Activated CD4-positive, alpha-beta T cell treated with anti-CD3 and anti-CD28 coated beads, Interleukin-2, amount 50 U/mL, for 1 hour (primary cell): ENCODE results near the gene DNAH11.
"Not testable (repeated sequence)": the region's sequence is repeated elsewhere in the genome, so short reads cannot be mapped to it uniquely, and the experiment has no call there.

ENCODE experiments used
- DNase-seq: peaks from one replicate; pipeline ENCODE4 v3.0.0-alpha.2; 2020

DNAH11 gene

DNA sequence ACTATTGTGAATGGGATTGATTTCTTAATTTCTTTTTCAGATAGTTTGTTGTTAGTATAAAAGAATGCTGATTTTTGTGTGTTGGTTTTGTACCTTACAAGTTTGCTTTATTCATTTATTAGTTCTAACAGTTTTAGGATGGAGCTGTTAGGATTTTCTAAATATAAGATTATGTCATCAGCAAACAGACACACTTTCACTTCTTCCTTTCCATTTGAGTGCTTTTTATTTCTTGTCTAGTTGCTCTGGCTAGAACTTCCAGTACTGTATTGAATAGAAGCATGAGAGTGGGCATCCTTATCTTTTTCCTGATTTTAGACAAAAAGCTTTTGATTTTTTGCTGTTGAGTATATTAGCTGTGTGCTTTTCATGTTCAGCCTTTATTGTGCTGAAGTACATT is 81.5 kb downstream of the DNAH11 start:
- DNase-seq, result no peak

DNA sequence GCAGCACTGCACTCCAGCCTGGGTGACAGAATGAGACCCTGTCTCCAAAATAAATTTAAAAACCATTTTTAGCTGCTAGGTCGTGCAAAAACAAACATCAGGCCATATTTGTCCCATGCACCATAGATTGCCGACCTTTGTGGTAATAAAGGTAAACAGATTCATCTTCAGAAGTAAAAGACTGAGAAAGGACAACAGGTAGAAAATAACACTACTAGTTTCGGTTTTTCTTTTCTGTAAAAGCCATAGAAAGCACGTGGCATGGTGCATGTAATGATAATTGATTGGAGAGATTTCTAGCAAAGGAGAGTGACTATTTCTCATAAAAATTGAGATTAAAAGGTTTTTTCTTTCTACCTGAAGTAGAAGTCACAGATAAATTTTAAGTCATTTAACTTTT is 93.9 kb downstream of the DNAH11 start:
- DNase-seq, result no peak

DNA sequence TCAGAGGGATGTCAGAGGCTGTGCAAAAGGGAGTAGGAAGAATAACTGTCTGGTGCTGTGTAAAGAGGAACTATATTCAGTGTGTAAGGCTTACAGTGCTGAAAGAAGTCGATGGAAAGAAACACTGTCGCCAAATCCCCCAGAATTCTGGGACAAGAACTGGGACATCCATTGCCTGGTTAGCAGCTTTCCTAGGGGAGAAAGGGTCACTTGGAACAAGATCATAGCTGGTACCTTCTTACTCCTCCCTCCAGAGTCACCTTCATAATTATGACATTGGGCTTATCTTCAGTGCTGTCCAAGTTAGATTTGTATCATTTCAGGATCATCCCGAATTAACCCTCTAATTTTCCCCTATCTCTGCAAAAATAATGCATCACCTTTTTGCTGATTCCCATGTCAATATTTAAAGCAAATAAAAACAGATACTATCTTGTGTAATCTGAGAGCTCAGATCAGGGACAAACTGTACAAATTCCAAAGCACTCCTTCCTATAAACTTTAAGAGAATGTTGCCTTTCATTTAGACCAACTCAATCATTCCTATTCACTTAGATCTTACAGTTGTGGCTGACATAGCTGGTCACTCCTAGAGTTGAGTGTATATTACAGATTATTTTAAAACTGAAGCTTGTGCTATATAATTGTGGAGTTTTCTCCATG is 96.5 kb downstream of the DNAH11 start:
- DNase-seq, result no peak

DNA sequence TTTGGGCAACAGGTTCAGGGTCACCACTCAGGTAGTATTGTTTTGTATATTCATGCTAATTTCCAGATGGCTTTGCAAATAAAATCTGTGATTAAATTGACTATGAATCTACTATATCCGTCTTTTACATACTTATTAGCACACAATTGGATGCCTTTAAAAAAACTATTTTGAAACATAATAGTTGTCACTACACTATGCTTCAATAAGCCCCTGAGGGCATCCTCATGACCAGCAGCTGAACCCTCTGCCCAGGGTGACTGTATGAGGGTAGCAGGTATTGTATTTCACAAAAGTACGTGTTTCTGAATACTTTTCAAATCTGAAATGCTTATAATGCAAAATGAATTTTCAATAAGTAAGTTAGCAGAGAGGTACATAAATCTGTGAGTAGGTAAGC is 97.3 kb downstream of the DNAH11 start:
- DNase-seq, result no peak

DNA sequence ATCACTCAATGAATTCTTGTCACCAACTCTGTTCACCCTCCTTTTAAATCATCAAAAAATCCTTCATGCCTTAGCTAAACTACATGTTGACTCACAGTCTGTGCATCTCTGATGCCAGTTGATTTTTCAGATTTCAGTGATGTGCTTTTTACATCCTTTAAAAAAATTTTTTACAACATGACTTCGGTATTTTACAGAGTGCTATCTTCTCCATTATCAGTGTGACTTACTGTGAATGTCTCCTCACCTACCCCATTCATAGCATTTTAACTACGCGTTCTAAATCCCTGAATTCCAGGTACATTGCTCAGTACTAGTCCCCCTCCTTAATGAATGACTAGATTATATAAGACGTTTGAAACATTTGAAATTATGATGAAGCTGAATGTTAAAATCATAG is 98.7 kb downstream of the DNAH11 start:
- DNase-seq, result no peak

DNA sequence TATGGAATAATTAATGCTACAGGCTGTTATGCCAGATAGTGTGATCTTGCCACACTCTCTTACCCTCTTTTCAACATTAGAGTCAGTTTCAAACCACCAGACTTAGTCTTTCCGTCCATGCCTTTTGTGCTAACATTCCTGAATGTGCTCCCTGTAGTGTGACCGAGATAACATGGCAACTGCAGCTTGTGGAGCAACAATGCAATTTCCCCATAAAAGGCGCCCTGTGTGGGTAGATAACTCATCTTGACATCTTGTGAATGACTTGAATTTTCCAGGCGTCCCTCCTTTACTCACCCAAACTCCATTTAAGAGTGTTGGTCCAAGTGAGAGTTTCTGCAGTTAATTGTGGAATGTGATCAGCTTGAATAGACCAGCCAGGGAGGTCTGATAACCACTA is 99.6 kb downstream of the DNAH11 start:
- DNase-seq, result no peak

DNA sequence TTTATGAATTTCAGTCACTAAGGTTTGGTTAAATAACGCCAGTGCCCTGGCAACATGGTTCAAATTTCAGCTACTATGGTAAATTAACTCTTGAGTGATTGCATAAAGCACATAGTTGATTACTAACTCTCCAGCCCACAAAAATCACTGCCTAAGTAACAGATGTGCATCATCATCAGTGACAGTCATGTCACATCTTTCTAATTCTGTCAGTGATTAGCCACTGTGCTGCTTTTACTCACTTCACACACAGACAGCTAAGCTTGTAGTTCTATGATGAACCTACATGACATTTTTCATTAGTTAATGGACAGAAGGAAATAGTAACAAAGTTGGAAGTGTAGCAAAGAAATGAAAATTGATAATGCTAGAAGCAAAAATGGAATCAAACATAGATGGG is 108.9 kb downstream of the DNAH11 start:
- DNase-seq, result no peak

DNA sequence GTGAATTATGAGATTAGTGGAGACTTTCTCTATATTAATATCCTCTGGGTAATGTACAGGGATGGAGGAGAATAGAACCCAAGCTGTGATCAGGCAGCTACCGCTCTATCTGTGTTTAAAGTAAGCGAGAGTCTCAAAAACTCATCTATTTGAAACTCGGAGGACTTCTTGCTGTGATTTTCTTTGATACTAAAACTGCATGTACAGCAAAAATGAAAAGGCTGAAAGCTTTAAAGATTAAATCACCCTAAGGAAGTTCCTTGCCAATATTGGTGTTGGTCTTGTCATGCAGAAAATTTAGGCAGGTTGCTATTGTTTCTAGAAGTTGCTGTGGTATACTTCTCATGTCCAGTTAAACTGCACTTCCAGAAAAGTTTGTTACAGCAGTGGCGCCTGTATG is 110.8 kb downstream of the DNAH11 start:
- DNase-seq, result no peak

DNA sequence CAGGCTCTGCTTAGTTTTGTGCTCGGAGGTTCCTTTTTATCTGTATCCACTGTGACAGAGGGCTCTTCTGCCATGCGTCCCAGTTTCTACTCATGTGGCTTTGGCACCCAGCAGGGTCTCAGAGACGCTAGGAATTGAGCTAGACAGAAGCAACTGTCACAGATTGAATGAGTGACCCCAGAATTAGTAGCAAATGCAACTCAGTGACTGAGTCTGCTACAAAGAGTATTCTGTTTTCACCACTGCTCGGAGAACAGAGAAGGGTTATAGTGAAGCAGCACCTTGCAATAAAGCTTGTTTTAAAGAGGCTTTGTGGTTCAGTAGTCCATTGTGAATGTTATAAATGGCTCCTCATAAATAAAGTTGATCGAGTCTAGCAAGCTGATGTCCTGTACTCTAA is 113.2 kb downstream of the DNAH11 start:
- no peak for DNase-seq

DNA sequence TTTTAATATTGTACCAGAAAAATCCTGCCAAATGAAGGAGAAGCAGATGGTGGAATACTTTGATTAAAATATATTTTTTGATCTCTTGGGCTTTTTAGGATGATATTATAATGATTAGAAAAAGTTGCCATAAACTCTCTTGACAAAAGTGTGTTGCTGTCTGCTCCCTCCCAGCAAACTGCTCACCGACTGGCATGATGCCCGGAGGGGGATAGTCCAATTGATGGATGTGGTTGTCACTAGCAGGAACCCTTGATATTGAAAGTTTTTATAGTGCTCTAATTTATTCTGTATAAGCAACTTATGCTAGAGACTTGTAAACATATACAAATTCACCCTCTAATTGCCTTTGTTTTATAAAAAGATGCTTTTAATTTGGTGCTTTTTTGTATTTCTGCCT is 114.0 kb downstream of the DNAH11 start:
- no peak for DNase-seq

DNA sequence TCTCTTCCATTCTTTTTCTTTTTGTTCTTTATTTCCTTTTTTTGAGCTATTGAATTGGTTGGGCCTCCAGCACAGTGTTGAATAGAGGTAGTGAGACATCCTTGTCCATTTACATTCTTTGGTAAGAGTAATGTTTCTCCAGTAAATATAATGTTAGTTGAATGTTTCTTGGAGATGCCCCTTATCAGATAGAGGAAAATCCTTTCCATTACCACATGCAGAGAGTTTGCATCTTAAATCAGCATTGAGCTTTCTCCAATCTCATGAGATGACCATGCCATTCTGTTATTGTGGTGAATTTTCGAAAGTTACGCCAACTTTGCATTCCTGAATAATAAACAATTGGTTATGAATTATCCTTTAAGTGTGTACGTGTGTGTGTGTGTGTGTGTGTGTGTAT is 127.7 kb downstream of the DNAH11 start:
- no peak for DNase-seq

DNA sequence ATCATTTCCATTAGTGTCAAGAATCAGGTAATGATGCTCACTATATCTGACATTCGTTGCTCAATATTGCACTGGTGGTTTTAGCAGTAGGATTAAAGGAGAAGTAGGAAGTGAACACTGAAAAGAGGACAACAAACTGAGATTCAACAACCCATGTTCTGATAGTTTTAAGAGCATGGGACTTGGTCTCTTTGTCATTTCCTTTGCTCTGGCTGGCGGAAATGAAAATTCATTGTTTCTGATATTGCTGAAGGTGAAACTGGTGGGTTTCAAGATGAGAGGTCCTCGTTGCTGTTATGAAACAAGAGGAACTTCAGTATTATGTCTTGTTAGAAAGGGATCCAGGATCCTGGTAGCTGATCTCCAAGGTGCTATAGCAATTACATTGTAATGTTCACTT is 129.0 kb downstream of the DNAH11 start:
- no peak for DNase-seq

DNA sequence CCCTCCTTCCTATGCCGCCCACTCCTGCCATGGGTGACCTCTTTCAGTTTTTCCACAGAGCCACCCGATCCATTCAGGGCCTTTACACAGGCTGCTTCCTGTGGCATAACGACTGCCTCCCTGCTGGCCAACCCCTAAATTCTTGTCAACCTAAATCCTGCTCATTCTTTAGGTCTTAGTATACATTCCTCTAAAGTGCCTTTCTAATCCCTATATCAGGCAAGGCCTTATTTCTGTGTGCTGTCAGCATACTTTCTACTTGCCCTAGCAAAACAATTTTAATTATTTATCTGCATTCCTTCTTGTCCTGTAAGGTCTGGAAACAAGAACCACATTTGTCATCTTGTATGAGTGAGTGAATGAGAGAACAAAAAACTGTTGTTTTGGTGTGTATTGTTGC is 132.4 kb downstream of the DNAH11 start:
- DNase-seq, result no peak

DNA sequence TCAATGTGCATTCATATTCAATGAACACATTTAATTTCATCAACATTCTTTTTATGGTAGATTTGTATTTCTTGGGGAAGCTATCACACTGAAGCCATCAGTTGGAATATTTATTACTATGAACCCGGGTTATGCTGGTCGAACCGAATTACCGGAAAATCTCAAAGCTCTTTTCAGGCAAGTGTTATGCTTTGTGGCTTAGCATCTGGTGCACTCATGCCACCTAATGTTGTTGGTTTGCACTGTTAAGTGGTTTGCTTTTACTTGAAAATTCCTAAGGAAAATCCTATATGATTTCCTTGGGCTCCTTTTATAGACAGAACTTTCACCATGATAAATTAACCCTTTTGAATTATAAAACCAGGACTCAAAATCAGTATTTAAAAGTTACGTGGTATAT is 147.9 kb downstream of the DNAH11 start:
- no peak for DNase-seq

DNA sequence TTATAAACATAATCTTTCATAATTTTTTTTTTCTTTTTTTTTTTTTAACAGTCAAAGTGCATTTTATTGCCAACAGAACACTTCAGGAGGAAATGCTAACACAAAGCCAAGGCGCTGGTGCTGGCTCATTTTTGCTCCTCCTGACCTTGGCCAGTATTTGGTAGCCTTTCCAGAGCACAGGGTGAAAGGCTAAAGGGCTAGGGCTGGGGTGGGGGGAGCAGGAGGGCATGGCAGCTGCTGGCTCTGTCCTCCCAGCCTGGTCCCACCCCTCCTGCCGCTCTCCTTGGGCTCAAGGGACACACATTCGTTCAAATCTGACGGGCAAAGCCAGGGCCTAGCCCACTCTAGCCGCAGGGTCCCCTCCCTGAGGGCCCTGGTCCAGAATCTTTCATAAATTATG is 148.3 kb downstream of the DNAH11 start:
- DNase-seq, result not testable (repeated sequence)

DNA sequence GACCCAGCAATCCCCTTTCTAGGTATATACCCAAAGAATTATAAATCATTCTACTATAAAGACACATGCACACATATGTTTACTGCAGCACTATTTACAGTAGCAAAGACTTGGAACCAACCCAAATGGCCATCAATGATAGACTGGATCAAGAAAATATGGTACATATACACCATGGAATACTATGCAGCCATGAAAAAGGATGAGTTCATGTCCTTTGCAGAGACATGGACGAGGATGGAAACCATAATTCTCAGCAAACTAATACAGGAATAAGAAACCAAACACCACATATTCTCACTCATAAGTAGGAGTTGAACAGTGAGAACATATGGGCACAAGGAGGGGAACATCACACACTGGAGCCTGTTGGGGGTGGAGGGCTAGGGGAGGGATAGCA is 157.7 kb downstream of the DNAH11 start:
- not testable (repeated sequence) for DNase-seq

DNA sequence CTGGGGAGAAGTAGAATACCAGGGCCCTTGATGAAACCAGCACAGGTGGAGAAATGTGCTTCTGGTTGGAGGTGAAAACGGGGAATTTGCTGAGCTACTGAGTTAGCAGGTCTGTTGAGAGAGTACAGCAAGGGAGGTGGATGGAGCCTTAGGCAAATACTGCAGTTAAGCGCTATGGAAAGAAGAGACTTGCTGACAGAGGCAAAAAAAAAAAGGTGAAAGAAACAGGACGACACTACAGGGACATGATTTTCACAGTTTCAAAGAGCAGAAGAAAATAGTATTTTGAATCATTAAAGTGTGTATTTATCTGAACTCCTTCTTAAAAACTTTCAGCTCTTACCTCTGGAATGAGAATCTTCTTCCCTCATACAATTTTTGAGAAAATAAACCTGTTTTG is 159.5 kb downstream of the DNAH11 start:
- no peak for DNase-seq

DNA sequence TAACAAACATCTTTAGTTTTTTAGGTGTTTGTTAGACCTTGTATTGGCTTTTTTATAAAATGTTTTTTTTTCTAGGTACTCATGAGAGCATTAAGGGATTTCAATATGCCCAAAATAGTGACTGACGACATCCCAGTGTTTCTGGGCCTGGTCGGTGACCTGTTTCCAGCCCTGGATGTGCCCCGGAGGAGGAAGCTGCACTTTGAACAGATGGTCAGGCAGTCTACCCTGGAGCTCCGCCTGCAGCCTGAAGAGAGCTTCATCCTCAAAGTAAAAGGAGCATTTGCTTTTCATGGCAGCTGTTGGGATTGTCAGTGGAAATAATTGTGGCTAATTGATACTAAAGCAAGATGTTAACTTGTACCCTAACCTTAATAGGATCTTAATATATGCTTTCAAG is 161.5 kb downstream of the DNAH11 start:
- DNase-seq, result no peak

DNA sequence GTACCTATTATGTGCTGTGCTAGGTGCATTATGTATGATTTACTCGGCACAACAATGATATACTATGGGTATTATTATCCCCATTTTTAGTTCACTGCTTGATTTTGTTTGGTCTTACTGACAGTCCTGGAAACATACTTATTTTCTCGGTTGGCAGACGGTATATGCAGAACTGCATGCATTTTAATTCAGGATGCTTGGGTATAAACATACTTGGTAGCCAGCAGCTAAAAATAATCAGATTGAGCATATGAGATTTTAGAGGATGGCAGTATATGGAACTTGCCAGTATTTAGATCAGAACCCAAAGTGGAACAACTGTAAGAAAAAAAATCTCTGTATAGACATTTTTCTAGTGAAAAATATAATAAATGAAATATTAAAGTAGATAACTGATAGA is 163.3 kb downstream of the DNAH11 start:
- DNase-seq, result no peak

DNA sequence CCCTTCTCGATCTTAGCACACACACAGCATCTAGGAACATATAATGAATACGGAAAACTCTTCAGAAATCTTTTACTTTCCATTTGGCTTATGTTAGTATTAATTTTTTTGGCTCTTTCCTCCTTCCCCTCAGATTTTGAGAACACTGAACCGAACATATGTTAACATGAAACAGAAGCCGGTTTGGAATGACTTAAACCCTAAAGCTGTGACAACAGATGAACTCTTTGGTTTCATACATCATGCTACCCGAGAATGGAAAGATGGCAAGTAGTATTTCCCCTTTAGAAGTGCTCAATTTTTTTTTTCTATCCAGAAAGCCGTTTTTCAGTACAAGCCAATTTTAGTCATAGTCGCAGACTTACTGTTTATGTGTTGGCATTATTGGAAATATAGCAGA is 164.7 kb downstream of the DNAH11 start:
- no peak for DNase-seq

DNA sequence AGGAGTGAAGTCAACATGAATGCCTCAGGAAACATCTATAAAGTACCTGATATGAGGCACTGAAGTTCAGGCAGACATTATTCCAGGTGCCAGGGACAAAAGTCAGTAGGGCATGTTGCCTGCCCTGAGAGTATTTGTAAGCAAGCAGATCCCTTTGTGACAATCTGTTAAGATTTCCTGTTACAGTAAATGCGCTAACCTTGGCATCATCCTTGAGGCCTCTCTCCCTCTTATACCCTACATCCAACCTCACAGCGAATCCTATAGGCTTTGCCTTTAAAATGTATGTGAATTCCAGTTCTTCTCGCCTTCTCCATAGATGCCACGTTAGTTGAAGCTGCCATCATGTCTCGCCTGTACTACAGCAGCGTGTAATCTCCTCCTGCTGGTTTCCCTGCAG is 165.3 kb downstream of the DNAH11 start:
- no peak for DNase-seq

DNA sequence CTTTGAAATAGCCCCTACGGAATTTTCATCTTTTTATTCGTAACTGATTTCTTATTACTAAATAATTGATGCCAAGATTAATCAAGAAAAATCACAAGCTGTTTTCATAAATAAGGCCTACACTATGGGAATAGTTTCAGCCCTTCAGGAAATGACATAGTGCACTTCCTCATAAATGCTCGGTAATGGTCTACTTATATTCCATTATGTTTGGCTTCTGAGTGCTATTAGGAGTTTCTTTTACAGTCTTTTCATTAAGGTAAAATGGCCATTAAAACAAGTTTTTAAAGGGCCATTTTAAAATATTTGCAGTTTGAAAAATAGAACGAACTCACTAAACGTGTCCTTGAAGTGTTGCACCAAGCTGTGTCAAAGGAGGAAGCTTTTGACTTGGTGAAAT is 174.5 kb downstream of the DNAH11 start:
- no peak for DNase-seq

DNA sequence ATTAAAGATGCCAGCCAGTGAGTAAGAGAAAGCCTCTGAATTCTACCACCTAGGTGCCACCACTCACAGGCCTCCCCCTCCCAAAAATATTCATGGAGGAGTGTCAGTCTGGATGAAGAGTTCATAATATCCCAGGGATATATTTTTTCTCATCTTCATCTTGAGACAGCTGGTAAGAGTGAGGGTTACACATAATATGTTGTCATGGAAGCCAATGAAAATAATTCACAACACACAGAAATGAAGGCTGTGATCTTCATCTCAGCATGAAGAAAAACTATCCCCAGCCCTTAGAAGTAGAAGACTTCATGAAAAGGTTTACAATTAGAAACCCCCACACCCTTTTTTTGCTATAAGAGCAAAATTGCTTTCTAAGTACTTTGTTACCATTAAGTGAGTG is 175.6 kb downstream of the DNAH11 start:
- DNase-seq, result no peak

DNA sequence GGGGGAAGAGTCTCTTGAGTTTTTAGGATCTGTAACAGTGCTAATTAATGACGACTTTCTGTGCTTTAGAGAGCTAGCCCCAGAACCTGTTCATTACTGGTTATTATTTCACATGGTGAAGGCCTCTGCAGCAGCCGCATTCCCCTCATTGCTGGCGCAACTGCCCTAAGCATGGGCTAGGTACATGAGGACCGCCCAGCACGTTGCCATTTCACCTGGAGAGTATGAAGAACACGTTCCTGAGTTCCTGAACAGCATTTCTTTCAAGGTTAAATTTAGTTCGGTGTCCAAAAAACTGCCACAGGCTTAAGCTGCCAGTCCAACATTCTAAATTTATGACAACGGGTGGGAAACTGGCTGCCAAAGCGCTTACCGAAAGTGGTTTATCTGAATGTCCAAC is 177.0 kb downstream of the DNAH11 start:
- DNase-seq, result no peak

DNA sequence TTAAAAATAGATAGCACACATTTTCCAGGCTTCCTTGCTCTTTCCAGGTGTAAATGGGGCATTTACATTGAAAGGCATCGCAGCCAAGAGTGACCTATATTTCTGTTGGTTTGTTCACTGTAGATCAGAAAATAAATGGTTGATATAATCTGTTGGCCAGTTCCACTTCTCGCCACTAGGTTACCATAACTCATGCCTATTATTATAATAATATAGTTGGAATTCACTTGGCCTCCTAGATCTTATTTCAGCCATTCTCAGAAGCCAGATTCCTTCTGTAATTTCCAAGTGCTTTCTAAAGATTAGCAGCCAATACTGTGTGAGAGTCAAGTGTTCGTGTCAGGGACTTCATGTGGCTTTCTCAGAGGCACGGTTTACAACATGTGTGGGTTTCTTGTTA is 179.5 kb downstream of the DNAH11 start:
- DNase-seq, result no peak

DNA sequence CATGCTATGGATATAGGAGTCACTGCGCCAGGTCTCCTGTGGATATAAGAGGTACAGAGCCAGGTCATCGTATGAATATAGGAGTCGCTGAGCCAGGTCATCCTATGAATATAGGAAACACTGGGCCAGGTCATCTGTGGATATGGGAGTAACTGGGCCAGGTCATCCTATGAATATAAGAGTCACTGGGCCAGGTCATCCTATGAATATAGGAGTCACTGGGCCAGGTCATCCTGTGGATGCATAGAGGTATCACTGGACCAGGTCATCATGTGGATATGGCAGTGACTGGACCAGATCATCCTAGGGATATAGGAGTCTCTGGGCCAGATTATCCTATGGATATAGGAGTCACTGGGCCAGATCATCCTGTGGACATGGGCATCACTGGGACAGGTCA is 181.7 kb downstream of the DNAH11 start:
- DNase-seq, result no peak
